Measurements from ENCODE around the gene KIAA1217.

Gene KIAA1217

DNA sequence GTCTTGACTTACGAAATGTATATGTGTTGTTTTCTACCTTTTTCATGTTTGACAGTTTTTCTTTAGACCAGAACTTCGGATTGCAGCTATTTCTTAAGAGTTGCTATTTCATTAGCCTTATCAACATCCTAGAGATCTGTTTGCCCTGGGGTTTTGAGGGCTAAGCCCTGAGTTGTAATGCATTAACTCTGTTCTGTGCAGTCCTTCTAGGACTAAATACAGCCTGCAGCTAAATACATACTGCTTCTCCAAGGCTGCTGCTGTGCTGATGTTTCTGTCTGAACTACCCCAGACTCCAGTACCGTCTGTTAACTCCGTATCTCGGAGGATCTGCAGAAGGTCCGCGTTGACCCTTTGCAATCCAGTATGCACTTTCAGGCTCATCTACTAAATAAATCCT is 26.5 kb downstream of the KIAA1217 start:
- Histone ChIP-seq H3K4me3 (ENCODE audit: insufficient read depth, low read length, poor library complexity, severe bottlenecking) (no peak overlapping the region), H3K27ac (ENCODE audit: low read depth, low read length) (no peak overlapping the region), H2AFZ (ENCODE audit: low read depth, low read length, severe bottlenecking) (no peak overlapping the region), H3K9me2 (replicated peaks; ENCODE audit: insufficient read depth, low read length) (no peaks in the 10 kb centered on the region), H3K36me3 (ENCODE audit: low read length) (no peaks in the 10 kb centered on the region), H3F3A (ENCODE audit: insufficient read depth) (no peaks in the 10 kb centered on the region), H3K27me3 (ENCODE audit: low read length) (no peaks in the 10 kb centered on the region), H3K9me3 (ENCODE audit: insufficient read depth, low read length) (no peaks in the 10 kb centered on the region), H3K4me2 (ENCODE audit: low read depth, low read length, poor library complexity, severe bottlenecking) (no peak overlapping the region), H3K9ac (ENCODE audit: low read length) (no peak overlapping the region), H4K20me1 (ENCODE audit: low read depth, low read length) (no peaks in the 10 kb centered on the region), H3K79me2 (ENCODE audit: insufficient read depth, low read length) (no peaks in the 10 kb centered on the region)
- no peak for TF ChIP-seq EZH2phosphoT487 (conservative IDR thresholded peaks at IDR 0.05; ENCODE audit: low read length)
- TF ChIP-seq, protein P1, sequence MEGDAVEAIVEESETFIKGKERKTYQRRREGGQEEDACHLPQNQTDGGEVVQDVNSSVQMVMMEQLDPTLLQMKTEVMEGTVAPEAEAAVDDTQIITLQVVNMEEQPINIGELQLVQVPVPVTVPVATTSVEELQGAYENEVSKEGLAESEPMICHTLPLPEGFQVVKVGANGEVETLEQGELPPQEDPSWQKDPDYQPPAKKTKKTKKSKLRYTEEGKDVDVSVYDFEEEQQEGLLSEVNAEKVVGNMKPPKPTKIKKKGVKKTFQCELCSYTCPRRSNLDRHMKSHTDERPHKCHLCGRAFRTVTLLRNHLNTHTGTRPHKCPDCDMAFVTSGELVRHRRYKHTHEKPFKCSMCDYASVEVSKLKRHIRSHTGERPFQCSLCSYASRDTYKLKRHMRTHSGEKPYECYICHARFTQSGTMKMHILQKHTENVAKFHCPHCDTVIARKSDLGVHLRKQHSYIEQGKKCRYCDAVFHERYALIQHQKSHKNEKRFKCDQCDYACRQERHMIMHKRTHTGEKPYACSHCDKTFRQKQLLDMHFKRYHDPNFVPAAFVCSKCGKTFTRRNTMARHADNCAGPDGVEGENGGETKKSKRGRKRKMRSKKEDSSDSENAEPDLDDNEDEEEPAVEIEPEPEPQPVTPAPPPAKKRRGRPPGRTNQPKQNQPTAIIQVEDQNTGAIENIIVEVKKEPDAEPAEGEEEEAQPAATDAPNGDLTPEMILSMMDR (IDR thresholded peaks at IDR 0.05; ENCODE audit: insufficient read depth, low read length, poor library complexity, severe bottlenecking) = no peak

DNA sequence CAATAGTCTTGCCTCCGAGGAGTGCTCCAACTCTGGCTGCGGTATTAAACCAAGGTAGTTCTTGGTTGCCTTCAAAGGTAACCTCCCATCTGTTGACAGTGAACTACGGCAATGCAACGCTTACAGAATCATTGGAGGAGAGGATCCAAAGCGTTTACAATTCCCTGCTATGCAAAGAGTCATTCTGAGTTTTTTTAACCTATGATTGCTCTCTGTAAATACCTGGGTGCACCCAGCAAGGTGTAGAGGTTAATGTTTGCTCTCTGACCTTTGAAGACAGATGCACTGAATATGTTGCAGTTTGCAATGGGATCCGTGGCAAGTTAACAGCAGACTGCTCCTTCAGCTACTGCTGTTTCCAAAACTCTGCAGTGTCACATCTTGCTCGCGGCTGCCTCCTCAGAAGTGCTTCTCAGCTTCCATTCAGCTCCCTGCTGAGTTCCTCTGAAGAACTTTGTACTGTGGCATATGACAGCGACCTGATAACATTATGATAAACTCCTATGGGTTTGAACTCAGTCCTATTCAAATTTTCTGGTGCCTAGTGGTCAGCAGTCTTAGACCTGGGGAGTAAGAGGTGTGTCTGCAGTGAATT is 29.0 kb downstream of the KIAA1217 start:
- Histone ChIP-seq H3K9me3 (ENCODE audit: insufficient read depth, low read length) (no peaks in the 10 kb centered on the region), H3K4me3 (ENCODE audit: insufficient read depth, low read length, poor library complexity, severe bottlenecking) (no peak overlapping the region), H3F3A (ENCODE audit: insufficient read depth) (no peaks in the 10 kb centered on the region), H3K9me2 (replicated peaks; ENCODE audit: insufficient read depth, low read length) (no peaks in the 10 kb centered on the region), H3K27ac (ENCODE audit: low read depth, low read length) (no peak overlapping the region), H3K27me3 (ENCODE audit: low read length) (no peaks in the 10 kb centered on the region), H3K4me2 (ENCODE audit: low read depth, low read length, poor library complexity, severe bottlenecking) (no peak overlapping the region), H3K79me2 (ENCODE audit: insufficient read depth, low read length) (no peaks in the 10 kb centered on the region), H3K36me3 (ENCODE audit: low read length) (no peaks in the 10 kb centered on the region), H3K9ac (ENCODE audit: low read length) (no peak overlapping the region), H2AFZ (ENCODE audit: low read depth, low read length, severe bottlenecking) (no peak overlapping the region), H4K20me1 (ENCODE audit: low read depth, low read length) (no peaks in the 10 kb centered on the region)
- TF ChIP-seq, protein P1 (IDR thresholded peaks at IDR 0.05; ENCODE audit: insufficient read depth, low read length, poor library complexity, severe bottlenecking) = no peak
- TF ChIP-seq EZH2phosphoT487 (conservative IDR thresholded peaks at IDR 0.05; ENCODE audit: low read length) = no peak

DNA sequence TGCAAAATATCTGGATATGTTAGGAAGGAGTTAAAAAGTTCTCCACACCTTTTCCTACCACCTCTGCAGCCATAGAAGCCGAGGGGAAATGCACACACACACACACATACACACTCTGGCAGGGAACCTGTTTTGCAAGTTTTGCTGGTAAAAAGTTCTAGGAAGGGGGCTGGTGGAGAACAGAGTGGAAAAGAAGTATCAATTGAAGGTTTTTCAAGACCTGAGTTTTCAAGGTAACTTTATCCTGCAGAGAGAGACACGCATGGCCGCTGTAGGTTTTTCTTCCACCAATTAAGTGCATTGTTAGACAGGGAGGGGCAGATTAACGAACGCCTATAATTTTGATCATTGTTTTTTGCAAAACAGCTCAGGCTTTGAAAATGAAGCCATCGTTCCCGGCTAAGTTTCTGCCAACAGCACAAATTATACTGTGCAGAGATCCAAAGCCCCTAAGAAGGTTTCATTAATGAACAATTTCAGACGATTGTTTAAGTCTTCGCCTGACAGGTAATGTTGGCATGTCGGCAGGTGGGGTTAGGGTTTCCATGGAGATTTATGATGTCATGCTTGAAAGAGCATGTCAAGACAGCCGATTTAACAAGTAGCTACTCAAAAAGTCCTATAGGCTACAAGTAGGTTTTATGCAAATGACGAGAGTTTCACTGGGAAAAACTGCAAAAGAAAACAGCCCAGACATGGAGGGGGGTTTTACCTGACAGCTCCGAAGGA is 29.7 kb downstream of the KIAA1217 start:
- TF ChIP-seq, protein P1 (IDR thresholded peaks at IDR 0.05; ENCODE audit: insufficient read depth, low read length, poor library complexity, severe bottlenecking) = no peak
- TF ChIP-seq EZH2phosphoT487 (conservative IDR thresholded peaks at IDR 0.05; ENCODE audit: low read length) = no peak
- no peak overlapping the region for H3K27ac ChIP-seq (ENCODE audit: low read depth, low read length)

More for the DNA sequence above, 29.7 kb downstream of the KIAA1217 start:
- Histone ChIP-seq H3K36me3 (ENCODE audit: low read length) (no peaks in the 10 kb centered on the region), H3K4me3 (ENCODE audit: insufficient read depth, low read length, poor library complexity, severe bottlenecking) (no peak overlapping the region), H2AFZ (ENCODE audit: low read depth, low read length, severe bottlenecking) (no peak overlapping the region), H3K27me3 (ENCODE audit: low read length) (no peaks in the 10 kb centered on the region), H3K9me2 (replicated peaks; ENCODE audit: insufficient read depth, low read length) (no peaks in the 10 kb centered on the region), H3K9me3 (ENCODE audit: insufficient read depth, low read length) (no peaks in the 10 kb centered on the region), H3K79me2 (ENCODE audit: insufficient read depth, low read length) (no peaks in the 10 kb centered on the region), H3K9ac (ENCODE audit: low read length) (no peak overlapping the region), H3K4me2 (ENCODE audit: low read depth, low read length, poor library complexity, severe bottlenecking) (no peak overlapping the region), H3F3A (ENCODE audit: insufficient read depth) (no peaks in the 10 kb centered on the region), H4K20me1 (ENCODE audit: low read depth, low read length) (no peaks in the 10 kb centered on the region)
